Measurements from ENCODE around the gene GID4.

GID4 gene

DNA sequence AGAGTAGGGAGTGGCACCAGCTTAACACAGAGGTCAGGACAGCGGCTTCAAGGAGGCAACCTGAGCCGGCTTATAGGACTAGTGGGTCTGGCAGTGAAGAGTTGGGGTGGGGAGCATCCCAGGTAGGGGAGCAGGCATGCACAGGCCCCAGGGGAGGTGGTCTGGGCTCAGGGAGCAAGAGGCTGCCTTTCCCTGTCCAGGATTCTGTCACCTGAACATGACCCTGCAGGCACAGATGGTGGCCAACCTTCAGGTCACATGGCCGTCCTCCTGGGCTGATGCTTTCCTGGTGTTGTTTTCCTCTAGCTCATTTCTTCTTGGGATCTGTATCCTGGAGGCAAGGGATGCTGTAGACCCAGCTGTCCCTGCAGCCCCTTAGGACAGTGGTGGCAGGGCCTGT lies 65.8 kb downstream of the GID4 start:
- H3K27me3 ChIP-seq (ENCODE audit: low read depth, low read length) = no peaks in the 10 kb centered on the region
- H3K4me3 ChIP-seq (ENCODE audit: low read depth in 1 of 2, low read length in 2 of 2) = no peak overlapping the region
- no peak overlapping the region for H3K27ac ChIP-seq (ENCODE audit: low read length)
- H3K9me3 ChIP-seq (ENCODE audit: control insufficient read depth in 1 of 2, low read length in 2 of 2) = no peaks in the 10 kb centered on the region
- peaks cover 3 to 55% of the 10 kb centered on the region in 2 donors for H3K36me3 ChIP-seq (ENCODE audit: control insufficient read depth in 1 of 2, insufficient read depth in 2 of 2, low read length in 2 of 2)
- no peaks in the 10 kb centered on the region for H3K4me1 ChIP-seq (ENCODE audit: control insufficient read depth in 1 of 2, insufficient read depth in 2 of 2, low read length in 2 of 2)

DNA sequence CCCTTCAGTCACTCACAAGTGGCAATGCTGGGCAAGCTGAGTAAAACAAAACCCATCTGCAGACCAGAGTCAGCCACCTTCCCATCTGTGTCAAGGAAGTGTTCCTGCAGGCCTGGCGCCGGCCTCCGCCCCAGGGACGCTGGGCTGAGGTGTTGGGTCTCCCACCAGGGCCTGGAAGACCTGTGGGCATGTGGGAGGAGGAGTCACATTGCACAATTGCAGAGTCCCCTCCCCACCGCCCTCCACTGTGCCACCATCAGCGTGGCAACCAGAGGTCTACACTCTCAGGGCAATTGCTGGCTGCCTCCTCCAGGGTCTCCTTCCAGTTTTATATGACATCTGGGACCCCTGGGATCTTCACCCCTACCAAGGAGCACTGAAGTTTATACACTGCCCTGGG lies 66.4 kb downstream of the GID4 start:
- no peaks in the 10 kb centered on the region for H3K4me1 ChIP-seq (ENCODE audit: control insufficient read depth in 1 of 2, insufficient read depth in 2 of 2, low read length in 2 of 2)
- no peaks in the 10 kb centered on the region for H3K27me3 ChIP-seq (ENCODE audit: low read depth, low read length)
- H3K4me3 ChIP-seq (ENCODE audit: low read depth in 1 of 2, low read length in 2 of 2) = no peak overlapping the region
- peaks cover 3 to 49% of the 10 kb centered on the region in 2 donors for H3K36me3 ChIP-seq (ENCODE audit: control insufficient read depth in 1 of 2, insufficient read depth in 2 of 2, low read length in 2 of 2)
- H3K9me3 ChIP-seq (ENCODE audit: control insufficient read depth in 1 of 2, low read length in 2 of 2) = no peaks in the 10 kb centered on the region
- H3K27ac ChIP-seq (ENCODE audit: low read length) = no peak overlapping the region

GRCh38 chr17:18106211-18106610 lies 67.0 kb downstream of the GID4 start:
- no peak overlapping the region for H3K4me3 ChIP-seq (ENCODE audit: low read depth in 1 of 2, low read length in 2 of 2)
- no peaks in the 10 kb centered on the region for H3K27me3 ChIP-seq (ENCODE audit: low read depth, low read length)
- no peaks in the 10 kb centered on the region for H3K9me3 ChIP-seq (ENCODE audit: control insufficient read depth in 1 of 2, low read length in 2 of 2)
- no peaks in the 10 kb centered on the region for H3K4me1 ChIP-seq (ENCODE audit: control insufficient read depth in 1 of 2, insufficient read depth in 2 of 2, low read length in 2 of 2)
- H3K36me3 ChIP-seq (ENCODE audit: control insufficient read depth in 1 of 2, insufficient read depth in 2 of 2, low read length in 2 of 2) = peaks cover 3 to 47% of the 10 kb centered on the region in 2 donors
- no peak overlapping the region for H3K27ac ChIP-seq (ENCODE audit: low read length)

GRCh38 chr17:18107061-18107790 lies 68.0 kb downstream of the GID4 start:
- H3K9me3 ChIP-seq (ENCODE audit: control insufficient read depth in 1 of 2, low read length in 2 of 2) = no peaks in the 10 kb centered on the region
- no peak overlapping the region for H3K27ac ChIP-seq (ENCODE audit: low read length)
- no peaks in the 10 kb centered on the region for H3K4me1 ChIP-seq (ENCODE audit: control insufficient read depth in 1 of 2, insufficient read depth in 2 of 2, low read length in 2 of 2)
- H3K36me3 ChIP-seq (ENCODE audit: control insufficient read depth in 1 of 2, insufficient read depth in 2 of 2, low read length in 2 of 2) = peaks cover 3 to 38% of the 10 kb centered on the region in 2 donors
- H3K27me3 ChIP-seq (ENCODE audit: low read depth, low read length) = no peaks in the 10 kb centered on the region
- no peak overlapping the region for H3K4me3 ChIP-seq (ENCODE audit: low read depth in 1 of 2, low read length in 2 of 2)

GRCh38 chr17:18107971-18108370 lies 68.8 kb downstream of the GID4 start:
- no peaks in the 10 kb centered on the region for H3K4me1 ChIP-seq (ENCODE audit: control insufficient read depth in 1 of 2, insufficient read depth in 2 of 2, low read length in 2 of 2)
- H3K4me3 ChIP-seq (ENCODE audit: low read depth in 1 of 2, low read length in 2 of 2) = no peak overlapping the region

GRCh38 chr17:18108401-18109312 lies 69.4 kb downstream of the GID4 start, which contains the start of gene MYO15A:
TSS of gene MYO15A (plus strand) at chr17:18108756. CDS start at chr17:18118801, 10,045 bp downstream.
- H3K4me1 ChIP-seq (ENCODE audit: control insufficient read depth in 1 of 2, insufficient read depth in 2 of 2, low read length in 2 of 2) = no peaks in the 10 kb centered on the region
- no peak within 1 kb of the TSS for H3K27ac ChIP-seq (ENCODE audit: low read length)
- H3K36me3 ChIP-seq (ENCODE audit: control insufficient read depth in 1 of 2, insufficient read depth in 2 of 2, low read length in 2 of 2) = peaks cover 3 to 28% of the 10 kb centered on the region in 2 donors
- H3K27me3 ChIP-seq (ENCODE audit: low read depth, low read length) = no peaks in the 10 kb centered on the region
- no peak within 1 kb of the TSS for H3K4me3 ChIP-seq (ENCODE audit: low read depth in 1 of 2, low read length in 2 of 2)
- no peaks in the 10 kb centered on the region for H3K9me3 ChIP-seq (ENCODE audit: control insufficient read depth in 1 of 2, low read length in 2 of 2)

More at GRCh38 chr17:18107971-18108370, 68.8 kb downstream of the GID4 start:
- Histone ChIP-seq H3K36me3 (ENCODE audit: control insufficient read depth in 1 of 2, insufficient read depth in 2 of 2, low read length in 2 of 2) (peaks cover 3 to 35% of the 10 kb centered on the region in 2 donors), H3K9me3 (ENCODE audit: control insufficient read depth in 1 of 2, low read length in 2 of 2) (no peaks in the 10 kb centered on the region), H3K27ac (ENCODE audit: low read length) (no peak overlapping the region), H3K27me3 (ENCODE audit: low read depth, low read length) (no peaks in the 10 kb centered on the region)

DNA sequence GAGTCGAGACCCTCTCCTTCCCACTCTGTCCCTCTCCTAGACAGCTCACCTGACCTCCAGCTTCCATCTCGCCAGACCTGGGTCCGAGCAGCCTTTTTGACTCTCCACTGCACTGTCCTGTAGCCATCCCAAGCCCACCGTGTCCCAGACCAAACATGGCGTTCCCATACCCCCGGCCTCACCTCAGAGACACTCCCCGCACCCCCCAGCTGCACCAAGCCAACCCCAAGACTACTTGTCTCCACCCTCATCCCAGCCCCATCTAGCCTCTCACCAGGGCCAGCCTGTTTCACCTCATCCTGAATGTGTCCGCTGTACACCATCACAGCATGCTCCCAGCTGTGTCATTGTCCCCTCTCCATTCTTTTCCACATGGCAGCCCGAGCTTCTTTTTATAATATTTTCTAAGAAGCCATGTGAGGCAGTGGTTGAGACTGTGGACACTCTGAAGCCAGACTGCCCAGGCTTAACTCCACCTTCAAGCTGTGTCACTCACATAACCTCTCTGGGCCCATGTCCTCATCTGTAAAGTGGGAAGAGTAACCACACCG lies 70.8 kb downstream of the GID4 start:
- Histone ChIP-seq H3K27ac (ENCODE audit: low read length) (no peak overlapping the region), H3K4me3 (ENCODE audit: low read depth in 1 of 2, low read length in 2 of 2) (no peak overlapping the region), H3K36me3 (ENCODE audit: control insufficient read depth in 1 of 2, insufficient read depth in 2 of 2, low read length in 2 of 2) (peaks cover 3 to 20% of the 10 kb centered on the region in 2 donors), H3K4me1 (ENCODE audit: control insufficient read depth in 1 of 2, insufficient read depth in 2 of 2, low read length in 2 of 2) (no peaks in the 10 kb centered on the region), H3K9me3 (ENCODE audit: control insufficient read depth in 1 of 2, low read length in 2 of 2) (no peaks in the 10 kb centered on the region), H3K27me3 (ENCODE audit: low read depth, low read length) (no peaks in the 10 kb centered on the region)

DNA sequence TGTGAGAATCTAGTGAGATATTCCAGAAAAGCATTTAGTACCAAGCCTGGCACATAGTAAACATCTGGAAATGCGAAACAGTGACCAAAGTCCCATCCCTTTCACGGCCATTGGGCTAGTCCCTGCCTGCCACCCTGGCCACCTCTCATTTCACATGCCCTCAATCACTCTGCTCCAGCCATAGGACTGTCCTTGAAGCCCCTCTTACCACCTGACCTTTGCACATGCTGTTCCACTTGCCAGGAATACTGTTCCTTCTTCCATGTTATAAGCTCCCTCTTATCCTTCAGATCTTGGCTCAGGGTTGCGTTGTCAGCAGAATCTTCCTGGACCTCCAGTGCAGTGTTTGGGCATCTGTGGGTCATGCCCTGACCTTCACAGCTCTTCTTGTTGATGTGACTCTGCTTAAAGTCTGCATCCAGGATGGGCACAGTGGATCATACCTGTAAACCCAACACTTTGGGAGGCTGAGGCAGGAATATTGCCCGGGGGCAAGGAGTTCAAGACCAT lies 71.5 kb downstream of the GID4 start:
- H3K4me1 ChIP-seq (ENCODE audit: control insufficient read depth in 1 of 2, insufficient read depth in 2 of 2, low read length in 2 of 2) = no peaks in the 10 kb centered on the region
- H3K9me3 ChIP-seq (ENCODE audit: control insufficient read depth in 1 of 2, low read length in 2 of 2) = no peaks in the 10 kb centered on the region
- peaks cover 3 to 20% of the 10 kb centered on the region in 2 donors for H3K36me3 ChIP-seq (ENCODE audit: control insufficient read depth in 1 of 2, insufficient read depth in 2 of 2, low read length in 2 of 2)

GRCh38 chr17:18111330-18111971 lies 72.2 kb downstream of the GID4 start:
- Histone ChIP-seq H3K27me3 (ENCODE audit: low read depth, low read length) (no peaks in the 10 kb centered on the region), H3K4me3 (ENCODE audit: low read depth in 1 of 2, low read length in 2 of 2) (no peak overlapping the region)

More for the DNA sequence above, 71.5 kb downstream of the GID4 start:
- Histone ChIP-seq H3K27me3 (ENCODE audit: low read depth, low read length) (no peaks in the 10 kb centered on the region), H3K4me3 (ENCODE audit: low read depth in 1 of 2, low read length in 2 of 2) (no peak overlapping the region), H3K27ac (ENCODE audit: low read length) (no peak overlapping the region)

GRCh38 chr17:18115517-18115916 lies 76.3 kb downstream of the GID4 start:
- Histone ChIP-seq H3K4me3 (ENCODE audit: low read depth in 1 of 2, low read length in 2 of 2) (no peak overlapping the region), H3K9me3 (ENCODE audit: control insufficient read depth in 1 of 2, low read length in 2 of 2) (peaks cover 0 to 4% of the 10 kb centered on the region in 2 donors), H3K27ac (ENCODE audit: low read length) (no peak overlapping the region), H3K36me3 (ENCODE audit: control insufficient read depth in 1 of 2, insufficient read depth in 2 of 2, low read length in 2 of 2) (no peaks in the 10 kb centered on the region), H3K4me1 (ENCODE audit: control insufficient read depth in 1 of 2, insufficient read depth in 2 of 2, low read length in 2 of 2) (no peaks in the 10 kb centered on the region), H3K27me3 (ENCODE audit: low read depth, low read length) (no peaks in the 10 kb centered on the region)

More at GRCh38 chr17:18111330-18111971, 72.2 kb downstream of the GID4 start:
- peaks cover under 1 to 12% of the 10 kb centered on the region in 2 donors for H3K36me3 ChIP-seq (ENCODE audit: control insufficient read depth in 1 of 2, insufficient read depth in 2 of 2, low read length in 2 of 2)
- no peaks in the 10 kb centered on the region for H3K4me1 ChIP-seq (ENCODE audit: control insufficient read depth in 1 of 2, insufficient read depth in 2 of 2, low read length in 2 of 2)
- no peak overlapping the region for H3K27ac ChIP-seq (ENCODE audit: low read length)
- H3K9me3 ChIP-seq (ENCODE audit: control insufficient read depth in 1 of 2, low read length in 2 of 2) = no peaks in the 10 kb centered on the region
